Measurements from ENCODE around the gene BRD7.

GRCh38 chr16:50295541-50296132 is 73.2 kb downstream of the BRD7 start:
- no peak for TF ChIP-seq POLR2A (IDR thresholded peaks at IDR 0.05; ENCODE audit: low read depth, low read length)
- no peak for TF ChIP-seq CTCF (IDR thresholded peaks at IDR 0.05; ENCODE audit: extremely low read depth in 1 of 2, insufficient read depth in 1 of 2, low read depth in 1 of 2, low read length in 2 of 2)
- TF ChIP-seq GATA2 (IDR thresholded peaks at IDR 0.05; ENCODE audit: insufficient read depth, insufficient read length, low read depth, low read length): no peak
- no peak for TF ChIP-seq MAX (IDR thresholded peaks at IDR 0.05; ENCODE audit: insufficient read depth, insufficient read length)
- no peak for TF ChIP-seq EZH2 (IDR thresholded peaks at IDR 0.05; ENCODE audit: borderline replicate concordance, low read depth, low read length, severe bottlenecking)
